Coronary artery (tissue), 2 donors: Measurements from ENCODE around the gene PASD1.
"Not testable (repeated sequence)": the region's sequence is repeated elsewhere in the genome, so short reads cannot be mapped to it uniquely, and the experiment has no call there.

ENCODE experiments used
- DNase-seq: peaks from one replicate; pipeline ENCODE4 v3.0.0-alpha.2; 2017; ENCODE audit warnings: low spot score
- H3K27ac ChIP-seq, 2 donors: fragments of 200-600 bp; sonication (generic); one replicate each; pipeline ENCODE4 v1.5.1; 2016 to 2019
- H3K4me3 ChIP-seq: fragments of 200-600 bp; sonication (generic); 2 replicates; pipeline ENCODE4 v1.5.1; 2016; ENCODE audit warnings: mild to moderate bottlenecking, moderate library complexity
- CTCF ChIP-seq: fragments of 200-600 bp; sonication (generic); IDR thresholded peaks from one replicate; pipeline ENCODE4 v1.5.1; 2019; ENCODE audit warnings: antibody characterized with exemption

The PASD1 gene

DNA sequence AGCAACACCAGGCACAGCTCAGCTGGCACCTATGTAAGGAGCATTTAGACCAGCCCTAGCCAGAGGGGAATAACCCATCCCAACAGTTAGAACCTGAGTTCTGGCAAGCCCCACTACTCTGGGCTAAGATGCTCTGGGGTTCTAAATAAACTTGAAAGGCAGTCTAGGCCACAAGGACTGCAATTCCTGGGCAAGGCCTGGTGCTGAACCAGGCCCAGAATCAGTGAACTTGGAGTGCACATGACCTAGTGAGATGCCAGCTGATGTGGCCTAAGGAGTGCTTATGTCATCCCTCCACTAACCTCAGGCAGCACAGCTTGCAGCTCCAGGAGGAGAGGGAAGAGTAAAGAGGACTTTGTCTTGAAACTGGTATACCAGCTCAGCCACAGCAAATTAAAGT is 124.2 kb downstream of the PASD1 start:
- no peak for TF ChIP-seq CTCF
- Histone ChIP-seq H3K27ac (no peak overlapping the region), H3K4me3 (no peak overlapping the region)
- DNase-seq = peak; percentile 57

GRCh38 chrX:151688695-151689094 is 125.2 kb downstream of the PASD1 start:
- DNase-seq = peak; percentile 33
- Histone ChIP-seq H3K27ac (no peak overlapping the region), H3K4me3 (no peak overlapping the region)
- no peak for TF ChIP-seq CTCF

GRCh38 chrX:151692825-151693224 is 129.3 kb downstream of the PASD1 start:
- no peak for DNase-seq
- no peak for TF ChIP-seq CTCF
- H3K27ac ChIP-seq = no peak overlapping the region
- no peak overlapping the region for H3K4me3 ChIP-seq

DNA sequence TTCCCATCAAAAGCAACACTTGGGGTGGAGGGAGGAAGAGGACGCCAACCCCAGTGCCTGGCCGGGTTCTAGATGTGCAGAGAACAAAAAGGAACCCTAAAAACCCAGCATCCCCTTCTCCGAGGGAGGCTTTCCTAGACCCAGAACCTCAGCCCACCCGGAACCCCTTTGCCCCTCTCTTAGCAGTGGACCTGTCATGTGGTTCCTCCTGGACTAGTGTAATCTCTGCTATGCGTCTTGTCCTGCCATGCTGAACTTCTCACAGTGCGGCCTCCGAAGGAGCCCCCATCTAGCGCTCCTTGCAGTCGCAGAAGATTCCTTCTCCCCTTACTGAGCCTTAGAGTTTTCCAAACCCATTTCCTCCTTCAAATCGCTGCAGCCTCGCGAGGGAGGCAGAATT is 130.6 kb downstream of the PASD1 start:
- no peak for DNase-seq
- Histone ChIP-seq H3K4me3 (no peak overlapping the region), H3K27ac (no peak overlapping the region)
- no peak for TF ChIP-seq CTCF

GRCh38 chrX:151694661-151695582 is 131.4 kb downstream of the PASD1 start, which contains the start of gene PRRG3:
Gene PRRG3, plus strand, starts transcription at chrX:151695458. Its CDS starts 3,357 bp downstream, at chrX:151698815.
- DNase-seq = no peak
- H3K27ac ChIP-seq = no peak within 1 kb of the TSS

DNA sequence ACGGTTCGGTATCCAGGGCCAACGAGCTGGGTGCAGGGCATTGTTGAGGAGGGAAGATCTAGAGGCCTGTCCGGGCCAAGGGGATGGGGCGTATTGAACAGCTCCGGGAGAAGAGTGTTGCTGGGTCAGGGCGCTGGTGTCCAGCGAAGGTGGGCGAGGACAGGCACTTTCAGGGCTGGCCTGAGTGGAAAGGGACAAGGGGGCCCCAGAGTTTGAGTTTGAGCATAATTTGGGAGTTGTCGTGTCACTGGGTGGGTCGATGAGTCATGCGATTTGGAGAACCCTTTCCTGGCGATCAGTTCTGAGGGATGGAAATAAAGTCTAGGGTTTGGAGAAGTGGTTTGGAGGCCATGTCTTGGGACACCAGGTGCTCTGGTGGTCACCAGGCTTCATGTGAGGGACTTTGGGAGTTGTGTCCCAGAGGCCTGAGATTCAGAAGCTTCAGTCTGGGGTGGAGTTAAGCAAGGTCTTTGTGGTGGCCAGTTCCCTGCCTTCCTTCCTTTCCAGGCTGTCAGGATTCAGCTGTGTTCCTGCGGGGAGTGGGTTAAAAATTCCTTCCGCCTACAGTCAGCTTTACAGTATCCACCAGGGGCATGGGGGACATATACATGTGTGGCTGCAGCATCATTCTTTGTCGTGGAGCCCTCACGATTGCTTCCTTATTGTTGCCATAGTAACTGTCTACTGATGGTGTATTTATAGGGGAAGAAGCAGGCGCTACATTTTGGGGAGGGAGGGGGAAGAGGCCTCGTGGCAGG is 132.3 kb downstream of the PASD1 start:
- Histone ChIP-seq H3K27ac (no peak overlapping the region), H3K4me3 (no peak overlapping the region)
- DNase-seq = no peak
- TF ChIP-seq CTCF = no peak

More at GRCh38 chrX:151694661-151695582, 131.4 kb downstream of the PASD1 start, which contains the start of gene PRRG3:
- H3K4me3 ChIP-seq = peak within 1 kb of the TSS; percentile 47
- TF ChIP-seq CTCF = no peak

GRCh38 chrX:151697082-151697481 is 133.6 kb downstream of the PASD1 start:
- not testable (repeated sequence) for H3K4me3 ChIP-seq, H3K27ac ChIP-seq, DNase-seq
